Activated CD4-positive, alpha-beta T cell treated with anti-CD3 and anti-CD28 coated beads for 4 hours (primary cell): ENCODE results near the gene KDM4B.
"Not testable (repeated sequence)": the region's sequence is repeated elsewhere in the genome, so short reads cannot be mapped to it uniquely, and the experiment has no call there.

Experiments
- DNase-seq, 2 donors: peaks; one replicate each; pipeline ENCODE4 v3.0.0-alpha.2; 2020

KDM4B gene

GRCh38 chr19:4968462-4969291 lies at the start of gene KDM4B:
TSS of gene KDM4B (plus strand) at chr19:4969113. CDS start at chr19:5032891, 63,778 bp downstream.
- peak; percentile 98 for DNase-seq

- no peak for DNase-seq
Observed at GRCh38 chr19:4922530-4923275, 46.2 kb upstream of the KDM4B start.

DNA sequence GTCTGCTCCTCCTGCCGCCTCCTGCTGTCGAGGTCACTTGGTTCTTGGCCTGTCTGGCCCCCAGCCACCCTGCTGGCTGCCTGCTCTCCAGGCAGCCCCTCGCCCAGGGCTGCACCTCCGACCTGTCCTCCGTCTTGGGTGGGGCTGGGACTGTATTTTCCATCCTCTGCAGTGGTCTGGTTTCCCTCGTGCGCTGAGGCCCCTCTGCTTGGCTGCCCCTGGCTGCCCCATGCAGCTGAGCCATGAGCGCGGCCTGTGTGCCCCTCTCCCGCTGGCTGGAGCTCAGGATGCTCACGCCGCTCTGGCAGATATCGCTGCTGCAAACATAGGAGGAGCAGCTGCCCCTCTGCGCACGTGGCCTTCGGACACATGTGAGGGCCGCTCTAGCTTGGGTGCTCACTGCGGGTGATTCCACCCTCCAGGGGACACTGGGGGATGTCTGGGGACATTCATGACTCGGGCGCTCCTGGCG lies 45.6 kb upstream of the KDM4B start:
- no peak for DNase-seq

GRCh38 chr19:4929186-4929585 lies 39.7 kb upstream of the KDM4B start:
- DNase-seq, result no peak

- no peak for DNase-seq
Observed at GRCh38 chr19:4930664-4931063, 38.2 kb upstream of the KDM4B start.

DNA sequence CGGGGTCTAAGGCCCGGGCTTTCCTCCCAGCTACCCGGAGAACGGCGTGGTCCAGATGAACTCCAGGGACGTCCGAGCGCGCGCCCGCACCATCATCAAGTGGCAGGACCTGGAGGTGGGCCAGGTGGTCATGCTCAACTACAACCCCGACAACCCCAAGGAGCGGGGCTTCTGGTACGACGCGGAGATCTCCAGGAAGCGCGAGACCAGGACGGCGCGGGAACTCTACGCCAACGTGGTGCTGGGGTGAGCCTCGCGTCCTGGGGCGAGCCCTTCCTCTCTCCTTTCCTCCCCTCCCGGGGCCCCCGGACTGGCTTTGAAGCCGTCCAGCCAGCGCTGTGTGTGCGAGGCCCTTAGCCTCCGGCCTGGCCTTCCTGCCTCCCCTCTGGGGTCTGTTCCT lies 36.2 kb upstream of the KDM4B start:
- DNase-seq, result no peak

DNA sequence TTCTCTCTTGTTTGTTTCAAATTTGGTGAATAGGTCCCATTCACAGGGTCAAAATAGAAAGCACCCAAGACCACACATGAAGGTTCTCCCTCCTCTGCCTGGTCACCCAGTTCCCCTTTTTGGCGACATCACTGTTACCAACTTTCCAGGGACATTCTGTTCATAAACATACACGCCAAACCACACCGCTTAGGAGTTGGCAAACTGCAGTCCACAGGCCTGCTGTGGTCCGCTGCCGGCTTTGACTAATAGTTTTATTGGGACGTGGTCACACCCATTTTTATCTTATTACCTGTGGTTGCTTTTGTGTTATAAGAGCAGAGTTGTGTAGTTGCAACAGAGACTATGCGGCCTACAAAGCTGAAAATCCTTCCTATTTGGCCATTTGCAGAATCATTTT lies 35.4 kb upstream of the KDM4B start:
- no peak for DNase-seq

DNA sequence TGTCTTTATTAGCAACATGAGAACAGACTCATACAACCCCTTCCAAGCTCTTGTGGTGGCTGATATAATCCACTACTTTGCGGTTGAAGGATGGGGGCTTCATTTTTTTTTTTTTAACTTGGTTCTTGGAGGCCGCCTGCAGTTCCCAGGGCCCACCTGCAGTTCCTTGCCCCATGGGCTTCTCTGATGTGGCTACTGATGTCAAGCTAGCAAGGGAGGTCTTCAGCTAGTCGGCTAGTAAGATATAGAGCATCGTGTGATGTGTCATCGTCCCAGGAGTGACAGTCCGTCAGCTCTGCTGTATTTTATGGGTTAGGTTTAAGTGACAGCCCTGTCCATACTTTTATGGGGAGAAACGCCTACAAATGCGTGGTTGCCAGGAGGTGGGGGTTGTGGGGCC lies 33.5 kb upstream of the KDM4B start:
- DNase-seq, result no peak

GRCh38 chr19:4937060-4937459 lies 31.9 kb upstream of the KDM4B start:
- DNase-seq, result no peak

- DNase-seq, result not testable (repeated sequence)
Observed at GRCh38 chr19:4938461-4938860, 30.5 kb upstream of the KDM4B start.

DNA sequence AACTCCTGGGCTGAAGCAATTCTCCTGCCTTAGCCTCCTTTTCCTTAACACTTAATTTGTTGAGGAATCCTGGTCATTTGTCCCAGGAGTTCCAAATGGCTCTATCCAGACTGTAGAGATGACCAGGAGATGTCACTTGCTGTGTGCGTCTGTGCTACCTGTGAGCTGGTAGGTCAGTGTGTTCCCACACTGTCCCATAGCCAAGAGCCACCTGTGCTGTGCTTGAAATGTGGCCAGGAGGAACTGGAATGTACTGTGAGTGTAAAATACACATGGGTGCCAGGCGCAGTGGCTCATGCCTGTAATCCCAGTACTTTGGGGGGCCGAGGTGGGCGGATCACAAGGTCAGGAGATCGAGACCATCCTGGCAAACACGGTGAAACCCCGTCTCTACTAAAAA lies 29.4 kb upstream of the KDM4B start:
- no peak for DNase-seq

DNA sequence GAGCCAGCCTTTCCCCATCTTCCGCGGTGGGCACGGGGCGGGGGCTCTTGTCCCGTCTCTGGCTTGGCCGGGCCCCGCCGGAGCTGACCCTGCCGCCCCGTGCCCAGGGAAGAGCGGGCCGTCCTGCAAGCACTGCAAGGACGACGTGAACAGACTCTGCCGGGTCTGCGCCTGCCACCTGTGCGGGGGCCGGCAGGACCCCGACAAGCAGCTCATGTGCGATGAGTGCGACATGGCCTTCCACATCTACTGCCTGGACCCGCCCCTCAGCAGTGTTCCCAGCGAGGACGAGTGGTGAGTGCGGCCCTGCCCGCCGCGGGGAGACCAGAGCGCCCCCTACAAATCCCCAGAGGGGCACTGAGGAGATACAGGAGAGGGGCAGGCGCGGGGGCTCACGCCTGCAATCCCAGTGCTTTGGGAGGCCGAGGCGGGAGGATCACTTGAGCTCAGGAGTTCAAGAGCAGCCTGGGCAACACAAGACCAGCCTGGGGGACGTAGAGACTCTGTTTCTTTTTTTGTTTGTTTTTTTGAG lies 27.2 kb upstream of the KDM4B start:
- not testable (repeated sequence) for DNase-seq

DNA sequence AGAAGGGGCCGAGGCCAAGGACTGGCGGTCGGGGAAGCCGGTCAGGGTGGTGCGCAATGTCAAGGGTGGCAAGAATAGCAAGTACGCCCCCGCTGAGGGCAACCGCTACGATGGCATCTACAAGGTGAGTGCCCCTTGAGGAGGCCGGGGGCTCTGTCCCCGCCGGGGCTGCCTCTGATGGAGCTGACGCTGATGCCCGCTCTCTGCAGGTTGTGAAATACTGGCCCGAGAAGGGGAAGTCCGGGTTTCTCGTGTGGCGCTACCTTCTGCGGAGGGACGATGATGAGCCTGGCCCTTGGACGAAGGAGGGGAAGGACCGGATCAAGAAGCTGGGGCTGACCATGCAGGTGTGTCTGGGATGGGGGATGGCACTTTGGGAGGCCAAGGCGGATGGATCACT lies 18.3 kb upstream of the KDM4B start:
- not testable (repeated sequence) for DNase-seq

DNA sequence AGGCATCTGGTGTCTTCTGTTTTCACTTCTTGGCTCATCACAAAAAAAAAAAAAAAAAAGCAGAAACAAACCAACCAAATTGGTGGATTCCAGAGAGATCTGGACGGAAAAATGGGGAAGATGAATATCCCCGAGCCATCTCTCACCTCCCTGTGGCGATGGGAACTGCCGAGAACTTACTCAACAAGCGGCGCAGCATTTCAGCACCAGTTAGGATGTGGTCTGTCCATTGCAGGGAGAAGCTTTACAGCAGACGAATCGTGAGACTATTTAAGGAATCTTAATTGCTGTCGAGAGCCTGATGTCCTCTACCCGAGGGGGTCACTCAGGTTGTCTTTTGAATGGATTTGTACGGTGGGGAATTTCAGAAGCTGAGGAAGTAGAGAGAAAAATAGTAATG lies 17.3 kb upstream of the KDM4B start:
- no peak for DNase-seq

DNA sequence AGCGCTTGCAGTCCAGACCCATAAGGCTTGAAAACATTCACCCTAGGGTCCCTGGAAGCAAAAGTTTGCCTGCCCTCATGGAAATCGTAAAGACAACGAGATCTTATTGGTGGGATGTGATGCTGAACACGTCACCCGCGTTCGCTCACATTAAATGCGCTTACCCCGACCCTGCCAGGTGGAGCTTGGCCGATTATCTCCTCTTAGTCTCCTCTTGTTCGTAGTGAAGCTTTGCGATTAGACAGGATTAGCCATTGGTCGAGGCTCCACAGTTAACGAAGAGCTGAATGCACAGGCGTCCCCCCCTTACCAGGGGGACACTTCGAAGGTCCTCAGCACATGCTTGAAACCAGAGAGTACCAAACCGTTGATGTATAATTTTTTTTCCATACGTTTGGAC lies 16.0 kb upstream of the KDM4B start:
- DNase-seq, result no peak

- not testable (repeated sequence) for DNase-seq
Observed at GRCh38 chr19:4954320-4955149, 14.4 kb upstream of the KDM4B start.

DNA sequence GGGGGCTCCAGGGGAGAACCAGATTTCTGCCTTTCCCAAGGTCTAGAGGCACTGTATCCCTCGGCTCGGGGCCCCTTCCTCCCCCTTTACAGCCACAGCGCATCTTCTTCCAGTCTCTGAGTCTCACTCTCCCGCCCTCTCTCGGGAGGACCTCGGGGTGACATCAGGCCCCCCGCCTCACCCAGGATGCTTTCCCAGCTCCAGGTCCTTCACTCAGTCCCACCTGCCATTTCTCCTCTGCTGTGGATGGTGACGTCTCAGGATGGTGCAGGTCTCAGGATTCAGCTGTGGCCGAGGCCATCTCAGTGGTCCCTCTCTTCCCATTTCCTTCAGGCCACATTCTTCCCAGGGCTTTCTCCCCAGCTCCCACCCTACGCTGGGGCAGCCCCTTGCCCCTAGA lies 13.6 kb upstream of the KDM4B start:
- DNase-seq, result no peak

GRCh38 chr19:4957981-4958380 lies 10.9 kb upstream of the KDM4B start:
- no peak for DNase-seq

- DNase-seq, result no peak
Observed at GRCh38 chr19:4962085-4962619, 6.8 kb upstream of the KDM4B start.

DNA sequence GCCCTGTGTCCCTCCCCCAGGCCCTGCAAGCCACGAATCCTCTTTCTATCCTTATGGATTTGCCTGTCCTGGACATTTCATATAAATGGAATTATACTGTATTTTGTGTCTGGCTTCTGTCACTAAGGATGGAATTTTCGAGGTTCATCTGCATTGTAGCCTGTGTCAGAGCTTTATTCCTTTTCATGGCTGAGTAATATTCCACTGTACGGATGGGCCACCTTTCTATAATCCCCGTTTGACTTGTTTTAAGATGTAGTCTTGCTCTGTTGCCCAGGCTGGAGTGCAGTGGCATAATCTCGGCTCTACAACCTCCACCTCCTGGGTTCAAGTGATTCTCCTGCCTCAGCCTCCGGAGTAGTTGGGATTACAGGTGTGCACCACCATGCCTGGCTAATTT lies 3.9 kb upstream of the KDM4B start:
- no peak for DNase-seq

DNA sequence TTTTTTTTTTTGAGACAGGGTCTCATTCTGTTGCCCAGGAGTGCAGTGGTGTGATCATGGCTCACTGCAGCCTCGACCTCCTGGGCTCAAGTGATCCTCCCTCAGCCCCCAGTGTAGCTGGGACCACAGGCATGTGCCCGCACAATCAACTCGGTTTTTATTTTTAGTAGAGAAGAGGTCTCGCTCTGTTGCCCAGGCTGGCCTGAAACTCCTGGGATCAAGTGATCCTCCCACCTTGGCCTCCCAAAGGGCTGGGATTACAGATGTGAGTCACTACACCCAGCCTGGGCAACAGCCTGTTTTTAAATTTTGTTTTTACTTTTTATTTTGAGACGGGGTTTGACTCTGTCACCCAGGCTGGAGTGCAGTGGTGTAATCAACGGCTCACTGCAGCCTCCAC lies 2.3 kb upstream of the KDM4B start:
- no peak for DNase-seq

DNA sequence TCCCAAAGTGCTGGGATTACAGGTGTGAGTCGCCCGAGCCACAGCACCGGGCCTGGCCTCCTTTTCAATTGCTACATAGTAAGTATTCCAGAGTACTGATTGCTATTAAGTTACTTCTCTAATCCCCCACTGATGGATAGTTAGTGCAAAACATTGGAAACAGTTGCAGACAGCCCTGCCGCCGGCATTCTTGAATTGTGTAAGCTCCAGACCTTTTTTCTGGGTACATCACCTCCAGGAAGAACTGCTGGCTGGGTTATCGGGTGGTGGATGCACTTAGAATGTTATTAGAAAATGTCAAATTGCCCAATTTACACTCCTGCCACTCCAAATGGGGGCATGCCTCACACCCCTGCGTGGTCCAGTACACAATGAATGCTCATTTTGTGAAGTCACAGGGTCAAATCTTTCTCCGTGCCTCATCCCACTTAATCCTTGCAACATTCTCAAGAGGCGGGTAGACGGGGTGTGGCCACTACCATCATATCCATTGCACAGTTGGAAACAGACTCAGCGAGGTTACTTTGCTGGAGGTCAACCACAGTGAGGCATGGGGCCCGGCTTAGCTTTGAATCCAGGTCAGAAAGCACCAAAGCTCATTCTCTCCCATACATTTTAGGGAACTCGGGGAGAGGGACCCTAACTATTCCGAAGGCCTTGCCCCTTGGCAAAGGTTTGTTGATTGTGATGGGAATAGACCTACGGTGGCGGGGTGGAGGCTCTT lies 1.0 kb upstream of the KDM4B start:
- DNase-seq, result no peak
